GM12878 (cell line): ENCODE results near the gene ADSS1. TPM values are rescaled to one million over a fixed set of nuclear protein-coding genes. Genes with fewer than 3 reads are reported as not detected.

ENCODE experiments used
- ATF7 ChIP-seq: fragments of 450-650 bp; IDR thresholded peaks from 2 replicates; pipeline ENCODE4 v1.6.1; 2016; ENCODE audit warnings: low read depth, mild to moderate bottlenecking
- CREB1 ChIP-seq: IDR thresholded peaks from 2 replicates; pipeline ENCODE4 v1.6.1; 2012; ENCODE audit warnings: low read depth, mild to moderate bottlenecking, inconsistent platforms
- EED ChIP-seq: sonication (generic); IDR thresholded peaks from 2 replicates; pipeline ENCODE4 v1.6.1; 2016; ENCODE audit warnings: antibody characterized with exemption, low read depth
- EZH2 ChIP-seq: IDR thresholded peaks from 2 replicates; pipeline ENCODE4 v1.6.1; 2012; ENCODE audit warnings: low read depth, mild to moderate bottlenecking, control low read depth, inconsistent platforms, low read length, borderline replicate concordance; ENCODE audit not compliant: control insufficient read depth
- FOXM1 ChIP-seq: IDR thresholded peaks from 2 replicates; pipeline ENCODE4 v1.6.1; 2012; ENCODE audit warnings: low read depth, mild to moderate bottlenecking, inconsistent platforms, low read length, moderate library complexity
- IRF3 ChIP-seq: fragments of 450-650 bp; IDR thresholded peaks from 2 replicates; pipeline ENCODE4 v1.6.1; 2014; ENCODE audit warnings: mild to moderate bottlenecking
- MEF2A ChIP-seq: IDR thresholded peaks from 2 replicates; pipeline ENCODE4 v1.6.1; 2011; ENCODE audit warnings: low read depth, mild to moderate bottlenecking, low read length, moderate library complexity; ENCODE audit not compliant: insufficient read depth
- MEF2B ChIP-seq: fragments of 450-650 bp; IDR thresholded peaks from 2 replicates; pipeline ENCODE4 v1.6.1; 2018; ENCODE audit warnings: mild to moderate bottlenecking, moderate library complexity; ENCODE audit not compliant: partially characterized antibody, poor library complexity, severe bottlenecking
- NR2F1 ChIP-seq: fragments of 450-650 bp; conservative IDR thresholded peaks from 2 replicates; pipeline ENCODE4 v1.6.1; 2017; ENCODE audit warnings: mild to moderate bottlenecking
- PKNOX1 ChIP-seq: fragments of 450-650 bp; IDR thresholded peaks from 2 replicates; pipeline ENCODE4 v1.6.1; 2016; ENCODE audit warnings: mild to moderate bottlenecking
- RELA ChIP-seq: fragments of 450-650 bp; IDR thresholded peaks from 2 replicates; pipeline ENCODE4 v1.8.0; 2014; ENCODE audit warnings: borderline replicate concordance; ENCODE audit not compliant: partially characterized antibody
- RUNX3 ChIP-seq: IDR thresholded peaks from 2 replicates; pipeline ENCODE4 v1.6.1; 2012; ENCODE audit warnings: low read length, inconsistent platforms
- SREBF1 ChIP-seq: IDR thresholded peaks from 2 replicates; pipeline ENCODE4 v1.6.1; 2012; ENCODE audit warnings: mild to moderate bottlenecking, low read length
- SUPT20H ChIP-seq: IDR thresholded peaks from 2 replicates; pipeline ENCODE4 v1.6.1; 2011; ENCODE audit warnings: low read depth, mild to moderate bottlenecking, low read length, moderate library complexity, borderline replicate concordance; ENCODE audit not compliant: control insufficient read depth
- polyA plus RNA-seq, 11 experiments: library from polyadenylated mRNA; depleted of rRNA in 4 of 11; unstranded in 6 of 11; stranded (reverse) in 5 of 11; fragments of >200 nt; fragmentation: Nextera tagmentation in 4 of 11; fragmentation: Illumina TruSeq in 1 of 11; extraction: Ambion mirVana in 4 of 11; extraction: Trizol in 1 of 11; gene quantifications; 1 replicate in 1 of 11; 2 replicates in 10 of 11; pipeline versions ENCODE4 v1.2.1 to v1.2.3, GENCODE V29; 2011 to 2016; ENCODE audit warnings: inconsistent platforms in 2 of 11, missing spikeins in 2 of 11, low read depth in 1 of 11
- total RNA-seq, 4 experiments: library from RNA; depleted of rRNA in 3 of 4; stranded (reverse); fragments of >200 nt in 3 of 4; fragmentation: Illumina TruSeq in 1 of 4; extraction: Trizol in 1 of 4; gene quantifications; 2 replicates each; pipeline versions ENCODE4 v1.2.1 to v1.2.3, GENCODE V29; 2013 to 2021
- TF ChIP-seq, protein P1 (sequence below), 3 experiments: IDR thresholded peaks in 2 of 3; conservative IDR thresholded peaks in 1 of 3; 2 replicates each; pipeline ENCODE4 v1.5.1; 2011; ENCODE audit warnings: low read depth in 3 of 3, low read length in 3 of 3, mild to moderate bottlenecking in 3 of 3, control low read depth in 2 of 3, moderate library complexity in 2 of 3, inconsistent platforms in 1 of 3, mixed read lengths in 1 of 3; ENCODE audit not compliant: control insufficient read depth in 2 of 3, insufficient read depth in 1 of 3; ENCODE audit errors: extremely low read depth in 1 of 3
- TF ChIP-seq, protein P2 (sequence below): fragments of 450-650 bp; IDR thresholded peaks from 2 replicates; pipeline ENCODE4 v1.6.1; 2018; ENCODE audit warnings: mild to moderate bottlenecking, low read depth, moderate library complexity; ENCODE audit not compliant: partially characterized antibody
- TF ChIP-seq, protein P3 (sequence below): IDR thresholded peaks from 2 replicates; pipeline ENCODE4 v1.6.1; 2012; ENCODE audit warnings: low read depth, low read length, improper control_type of control experiment
- TF ChIP-seq, protein P4 (sequence below): fragments of 450-650 bp; IDR thresholded peaks from 2 replicates; pipeline ENCODE4 v1.6.1; 2017; ENCODE audit warnings: borderline replicate concordance

ADSS1 gene
- total and polyA plus RNA-seq, 10 of the 15 experiments (the other 5 are each of a cell fraction or from before 2014, with no cell fraction given) = 0.11 to 0.45 (median 0.28) TPM; not detected in 5

DNA sequence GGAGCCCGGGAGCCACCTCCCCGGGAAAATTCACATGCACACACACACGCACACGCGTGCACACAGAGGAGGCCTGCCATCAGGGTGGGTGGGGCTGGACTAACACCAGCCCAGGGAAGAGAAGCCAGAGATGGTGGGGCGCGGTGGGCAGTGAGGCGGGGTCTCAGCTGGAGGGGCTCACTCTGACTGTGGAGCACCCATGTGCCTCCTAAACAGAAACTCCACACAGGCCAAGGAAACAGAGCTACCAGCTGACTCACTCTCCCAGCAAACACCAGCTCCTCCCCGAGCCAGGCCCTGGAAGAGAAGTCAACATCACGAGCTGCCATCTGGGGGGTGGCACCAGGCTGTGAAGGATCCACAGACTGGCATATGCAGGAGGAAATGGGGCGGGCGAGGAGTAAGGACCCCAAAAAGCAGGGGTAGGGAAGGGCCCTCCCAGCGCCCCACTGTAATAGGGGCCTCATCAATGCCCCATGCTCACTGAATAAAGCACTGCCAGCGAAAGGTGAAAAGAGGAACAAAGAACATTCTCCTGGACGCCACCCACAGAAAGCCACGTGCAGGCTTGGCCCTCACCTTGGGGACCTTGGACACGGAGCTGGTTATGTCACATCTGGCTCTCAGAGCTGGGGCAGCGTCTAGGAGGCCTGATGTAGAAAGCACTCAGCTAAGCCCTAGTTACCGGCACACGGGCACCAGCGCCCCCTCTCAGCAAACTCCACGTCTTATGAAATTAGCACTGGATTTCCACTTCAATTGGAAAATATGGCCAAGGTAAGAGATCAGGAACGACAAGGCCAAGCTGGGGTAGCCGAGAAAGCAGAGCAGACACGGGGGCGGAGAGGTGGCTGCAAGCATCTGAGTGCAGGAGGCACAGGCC, 43.0 kb upstream of the ADSS1 start (continued):
- TF ChIP-seq, protein P1, sequence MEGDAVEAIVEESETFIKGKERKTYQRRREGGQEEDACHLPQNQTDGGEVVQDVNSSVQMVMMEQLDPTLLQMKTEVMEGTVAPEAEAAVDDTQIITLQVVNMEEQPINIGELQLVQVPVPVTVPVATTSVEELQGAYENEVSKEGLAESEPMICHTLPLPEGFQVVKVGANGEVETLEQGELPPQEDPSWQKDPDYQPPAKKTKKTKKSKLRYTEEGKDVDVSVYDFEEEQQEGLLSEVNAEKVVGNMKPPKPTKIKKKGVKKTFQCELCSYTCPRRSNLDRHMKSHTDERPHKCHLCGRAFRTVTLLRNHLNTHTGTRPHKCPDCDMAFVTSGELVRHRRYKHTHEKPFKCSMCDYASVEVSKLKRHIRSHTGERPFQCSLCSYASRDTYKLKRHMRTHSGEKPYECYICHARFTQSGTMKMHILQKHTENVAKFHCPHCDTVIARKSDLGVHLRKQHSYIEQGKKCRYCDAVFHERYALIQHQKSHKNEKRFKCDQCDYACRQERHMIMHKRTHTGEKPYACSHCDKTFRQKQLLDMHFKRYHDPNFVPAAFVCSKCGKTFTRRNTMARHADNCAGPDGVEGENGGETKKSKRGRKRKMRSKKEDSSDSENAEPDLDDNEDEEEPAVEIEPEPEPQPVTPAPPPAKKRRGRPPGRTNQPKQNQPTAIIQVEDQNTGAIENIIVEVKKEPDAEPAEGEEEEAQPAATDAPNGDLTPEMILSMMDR (IDR thresholded peaks at IDR 0.05 in 2 of 3, conservative IDR thresholded peaks at IDR 0.05 in 1 of 3; ENCODE audit: control insufficient read depth in 2 of 3, extremely low read depth in 1 of 3, insufficient read depth in 1 of 3, low read depth in 3 of 3, low read length in 3 of 3) = peak; percentile 32 to 58 (median 43); a peak in 4 of 6 replicates
- no peak for TF ChIP-seq FOXM1
- peak; percentile 41 for TF ChIP-seq RUNX3
- TF ChIP-seq, protein P2, sequence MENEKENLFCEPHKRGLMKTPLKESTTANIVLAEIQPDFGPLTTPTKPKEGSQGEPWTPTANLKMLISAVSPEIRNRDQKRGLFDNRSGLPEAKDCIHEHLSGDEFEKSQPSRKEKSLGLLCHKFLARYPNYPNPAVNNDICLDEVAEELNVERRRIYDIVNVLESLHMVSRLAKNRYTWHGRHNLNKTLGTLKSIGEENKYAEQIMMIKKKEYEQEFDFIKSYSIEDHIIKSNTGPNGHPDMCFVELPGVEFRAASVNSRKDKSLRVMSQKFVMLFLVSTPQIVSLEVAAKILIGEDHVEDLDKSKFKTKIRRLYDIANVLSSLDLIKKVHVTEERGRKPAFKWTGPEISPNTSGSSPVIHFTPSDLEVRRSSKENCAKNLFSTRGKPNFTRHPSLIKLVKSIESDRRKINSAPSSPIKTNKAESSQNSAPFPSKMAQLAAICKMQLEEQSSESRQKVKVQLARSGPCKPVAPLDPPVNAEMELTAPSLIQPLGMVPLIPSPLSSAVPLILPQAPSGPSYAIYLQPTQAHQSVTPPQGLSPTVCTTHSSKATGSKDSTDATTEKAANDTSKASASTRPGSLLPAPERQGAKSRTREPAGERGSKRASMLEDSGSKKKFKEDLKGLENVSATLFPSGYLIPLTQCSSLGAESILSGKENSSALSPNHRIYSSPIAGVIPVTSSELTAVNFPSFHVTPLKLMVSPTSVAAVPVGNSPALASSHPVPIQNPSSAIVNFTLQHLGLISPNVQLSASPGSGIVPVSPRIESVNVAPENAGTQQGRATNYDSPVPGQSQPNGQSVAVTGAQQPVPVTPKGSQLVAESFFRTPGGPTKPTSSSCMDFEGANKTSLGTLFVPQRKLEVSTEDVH = no peak
- TF ChIP-seq, protein P3, sequence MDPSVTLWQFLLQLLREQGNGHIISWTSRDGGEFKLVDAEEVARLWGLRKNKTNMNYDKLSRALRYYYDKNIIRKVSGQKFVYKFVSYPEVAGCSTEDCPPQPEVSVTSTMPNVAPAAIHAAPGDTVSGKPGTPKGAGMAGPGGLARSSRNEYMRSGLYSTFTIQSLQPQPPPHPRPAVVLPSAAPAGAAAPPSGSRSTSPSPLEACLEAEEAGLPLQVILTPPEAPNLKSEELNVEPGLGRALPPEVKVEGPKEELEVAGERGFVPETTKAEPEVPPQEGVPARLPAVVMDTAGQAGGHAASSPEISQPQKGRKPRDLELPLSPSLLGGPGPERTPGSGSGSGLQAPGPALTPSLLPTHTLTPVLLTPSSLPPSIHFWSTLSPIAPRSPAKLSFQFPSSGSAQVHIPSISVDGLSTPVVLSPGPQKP = no peak
- TF ChIP-seq, protein P4, sequence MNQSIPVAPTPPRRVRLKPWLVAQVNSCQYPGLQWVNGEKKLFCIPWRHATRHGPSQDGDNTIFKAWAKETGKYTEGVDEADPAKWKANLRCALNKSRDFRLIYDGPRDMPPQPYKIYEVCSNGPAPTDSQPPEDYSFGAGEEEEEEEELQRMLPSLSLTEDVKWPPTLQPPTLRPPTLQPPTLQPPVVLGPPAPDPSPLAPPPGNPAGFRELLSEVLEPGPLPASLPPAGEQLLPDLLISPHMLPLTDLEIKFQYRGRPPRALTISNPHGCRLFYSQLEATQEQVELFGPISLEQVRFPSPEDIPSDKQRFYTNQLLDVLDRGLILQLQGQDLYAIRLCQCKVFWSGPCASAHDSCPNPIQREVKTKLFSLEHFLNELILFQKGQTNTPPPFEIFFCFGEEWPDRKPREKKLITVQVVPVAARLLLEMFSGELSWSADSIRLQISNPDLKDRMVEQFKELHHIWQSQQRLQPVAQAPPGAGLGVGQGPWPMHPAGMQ = no peak
- TF ChIP-seq EZH2 = no peak
- no peak for TF ChIP-seq SREBF1
- no peak for TF ChIP-seq MEF2A
- peak; percentile 49; the same call in 1 of the 2 replicates for TF ChIP-seq NR2F1
- no peak for TF ChIP-seq RELA
- TF ChIP-seq CREB1 = 0 out of 2 replicates have a peak, but pooled peaks have one; percentile 7
- TF ChIP-seq EED = peak; percentile 71
- no peak for TF ChIP-seq SUPT20H
- peak; percentile 34 for TF ChIP-seq MEF2B
- TF ChIP-seq PKNOX1 = no peak
- TF ChIP-seq ATF7 = peak; percentile 39; the same call in 1 of the 2 replicates
- TF ChIP-seq IRF3 = no peak
